Lower lobe of right lung (tissue), 2 donors: ENCODE data around the gene OR4M1. TPM values are rescaled to one million over a fixed set of nuclear protein-coding genes. Genes with fewer than 3 reads are reported as not detected.
"Not testable (repeated sequence)": the region's sequence is repeated elsewhere in the genome, so short reads cannot be mapped to it uniquely, and the experiment has no call there.

Experiments used
- ATAC-seq, 2 donors: fragments of 200-7000 bp; cut with Tn5 transposase; one replicate each; pipeline ENCODE4 v1.9.1; 2020 to 2022; ENCODE audit warnings: mild to moderate bottlenecking in 2 of 2, moderate library complexity in 2 of 2
- DNase-seq: peaks from one replicate; pipeline ENCODE4 v3.0.0-alpha.2; 2020
- H3K27ac ChIP-seq: fragments of 200-600 bp; one replicate; pipeline ENCODE4 v1.8.0; 2022
- H3K27me3 ChIP-seq: fragments of 200-600 bp; one replicate; pipeline ENCODE4 v1.8.0; 2022; ENCODE audit warnings: low read depth
- H3K36me3 ChIP-seq: fragments of 200-600 bp; one replicate; pipeline ENCODE4 v1.8.0; 2022; ENCODE audit warnings: mild to moderate bottlenecking
- H3K4me1 ChIP-seq: fragments of 200-600 bp; one replicate; pipeline ENCODE4 v1.8.0; 2022
- H3K4me3 ChIP-seq: fragments of 200-600 bp; one replicate; pipeline ENCODE4 v1.8.0; 2022; ENCODE audit warnings: mild to moderate bottlenecking
- H3K9me3 ChIP-seq: fragments of 200-600 bp; one replicate; pipeline ENCODE4 v1.8.0; 2022
- CTCF ChIP-seq: fragments of 200-600 bp; IDR thresholded peaks from one replicate; pipeline ENCODE4 v1.8.0; 2022; ENCODE audit warnings: antibody characterized with exemption, mild to moderate bottlenecking
- intact Hi-C: fragments of 100-400 bp; cut with DNase I; formaldehyde crosslinking; loops from one replicate; pipeline ENCODE4 v1.11.0; 2022
- long read RNA-seq: library from polyadenylated mRNA; unstranded; transcript quantifications from one replicate; pipeline ENCODE4 v2.0.0, GENCODE V29; 2021
- total RNA-seq: library from RNA; stranded (reverse); fragmentation: NEBNext Ultra II Directional; extraction: Animal tissue kit (Norgen Biotek cat#: 25700); gene quantifications from one replicate; pipeline ENCODE4 v1.2.1, GENCODE V29; 2021
- donor health status: DM: no; HTN: yes; CAD: no; lungs with severe emphysema.

The OR4M1 gene
- not detected for total RNA-seq
- long read RNA-seq = 0 reads

GRCh38 chr14:19773204-19773603, at the start of gene OR4M1:
TSS of gene OR4M1 (plus strand) at chr14:19773504. CDS start at chr14:19780323, 6,819 bp downstream.
- H3K9me3 ChIP-seq, intact Hi-C loops, H3K4me3 ChIP-seq, H3K36me3 ChIP-seq, H3K27me3 ChIP-seq, DNase-seq, H3K27ac ChIP-seq, ATAC-seq, H3K4me1 ChIP-seq: not testable (repeated sequence)

GRCh38 chr14:19729359-19729758, 43.9 kb upstream of the OR4M1 start:
- H3K9me3 ChIP-seq = peaks cover 17% of the 10 kb centered on the region
- H3K36me3 ChIP-seq = no peaks in the 10 kb centered on the region

GRCh38 chr14:19729763-19730162, 43.5 kb upstream of the OR4M1 start:
- no peak for DNase-seq
- no peak overlapping the region for H3K4me3 ChIP-seq
- no peaks in the 10 kb centered on the region for H3K36me3 ChIP-seq
- H3K9me3 ChIP-seq = peaks cover 17% of the 10 kb centered on the region
- peak; percentile 30 to 55 for ATAC-seq
- TF ChIP-seq CTCF = no peak
- H3K4me1 ChIP-seq = no peaks in the 10 kb centered on the region
- no peak overlapping the region for H3K27ac ChIP-seq
- intact Hi-C loops = no loop called here
- H3K27me3 ChIP-seq = no peaks in the 10 kb centered on the region

More at GRCh38 chr14:19729359-19729758, 43.9 kb upstream of the OR4M1 start:
- no peak for DNase-seq
- no peak overlapping the region for H3K4me3 ChIP-seq
- peak in 1 of 2 donors; percentile 13 for ATAC-seq
- TF ChIP-seq CTCF = no peak
- H3K27ac ChIP-seq = no peak overlapping the region
- intact Hi-C loops = no loop called here
- no peaks in the 10 kb centered on the region for H3K4me1 ChIP-seq
- no peaks in the 10 kb centered on the region for H3K27me3 ChIP-seq

GRCh38 chr14:19733893-19734292, 39.4 kb upstream of the OR4M1 start:
- ATAC-seq = peak; percentile 28 to 41
- DNase-seq = not testable (repeated sequence)

GRCh38 chr14:19743256-19743655, 30.0 kb upstream of the OR4M1 start, which contains the start of gene OR4Q3:
TSS of gene OR4Q3 (plus strand) at chr14:19743571.
- Histone ChIP-seq H3K27me3 (no peaks in the 10 kb centered on the region), H3K4me3 (no peak within 1 kb of the TSS), H3K9me3 (no peaks in the 10 kb centered on the region), H3K4me1 (no peaks in the 10 kb centered on the region), H3K27ac (no peak within 1 kb of the TSS), H3K36me3 (no peaks in the 10 kb centered on the region)
- DNase-seq (no peak), ATAC-seq (peak; percentile 17 to 32)
- TF ChIP-seq CTCF = no peak
- intact Hi-C loops = no loop called here

More at GRCh38 chr14:19733893-19734292, 39.4 kb upstream of the OR4M1 start:
- H3K27me3 ChIP-seq, intact Hi-C loops, H3K27ac ChIP-seq, H3K4me1 ChIP-seq, H3K9me3 ChIP-seq, H3K36me3 ChIP-seq, H3K4me3 ChIP-seq: not testable (repeated sequence)

GRCh38 chr14:19752316-19752715, 21.0 kb upstream of the OR4M1 start:
- H3K36me3 ChIP-seq, DNase-seq, H3K27ac ChIP-seq, H3K4me1 ChIP-seq, ATAC-seq, H3K4me3 ChIP-seq, intact Hi-C loops, H3K27me3 ChIP-seq, H3K9me3 ChIP-seq: not testable (repeated sequence)

- TF ChIP-seq CTCF = no peak
- DNase-seq = no peak
- Histone ChIP-seq H3K4me3 (no peak overlapping the region), H3K9me3 (no peaks in the 10 kb centered on the region), H3K27ac (no peak overlapping the region), H3K27me3 (no peaks in the 10 kb centered on the region), H3K36me3 (no peaks in the 10 kb centered on the region), H3K4me1 (no peaks in the 10 kb centered on the region)
- intact Hi-C loops = no loop called here
- ATAC-seq = no peak
These were observed 19.1 kb upstream of the OR4M1 start for GRCh38 chr14:19754172-19754571.

GRCh38 chr14:19771491-19771890, 1.8 kb upstream of the OR4M1 start:
- intact Hi-C loops, H3K4me1 ChIP-seq, H3K27ac ChIP-seq, H3K36me3 ChIP-seq, H3K4me3 ChIP-seq, DNase-seq, H3K9me3 ChIP-seq, H3K27me3 ChIP-seq: not testable (repeated sequence)
- ATAC-seq = peak; percentile 24 to 41
